SU-DHL-6 (cell line): ENCODE data around the gene HEATR1.
A peak's percentile ranks its signal among the peaks of the same experiment; 100 is the strongest.

Experiments used
- H2AFZ ChIP-seq: fragments of 200-600 bp; sonication (generic); 2 replicates; pipeline ENCODE4 v1.6.1; 2014; ENCODE audit warnings: low read depth, mild to moderate bottlenecking, moderate library complexity, mixed read lengths, antibody characterized with exemption, low read length; ENCODE audit not compliant: severe bottlenecking
- H3F3A ChIP-seq: fragments of 200-600 bp; shearing (Covaris generic); 2 replicates; pipeline ENCODE4 v1.6.0; 2016; ENCODE audit warnings: antibody characterized with exemption, mild to moderate bottlenecking; ENCODE audit not compliant: insufficient read depth
- H3K27ac ChIP-seq: fragments of 200-600 bp; sonication (generic); 2 replicates; pipeline ENCODE4 v1.5.1; 2016; ENCODE audit warnings: low read depth, mild to moderate bottlenecking, low read length, moderate library complexity, mixed read lengths
- H3K27me3 ChIP-seq: fragments of 200-600 bp; sonication (generic), shearing (Covaris generic); 2 replicates; pipeline ENCODE4 v1.6.0; 2014; ENCODE audit warnings: mild to moderate bottlenecking, low read length
- H3K36me3 ChIP-seq: fragments of 200-600 bp; sonication (generic); 2 replicates; pipeline ENCODE4 v1.6.1; 2014; ENCODE audit warnings: mild to moderate bottlenecking, low read length, mixed read lengths
- H3K4me2 ChIP-seq: fragments of 300-600, 200-600 bp; shearing (Covaris generic), sonication (generic); 2 replicates; pipeline ENCODE4 v1.6.0; 2014; ENCODE audit warnings: low read length, low read depth, mild to moderate bottlenecking; ENCODE audit not compliant: poor library complexity, severe bottlenecking
- H3K4me3 ChIP-seq: fragments of 200-600 bp; sonication (generic); 2 replicates; pipeline ENCODE4 v1.5.1; 2014; ENCODE audit warnings: antibody characterized with exemption, low read length, mild to moderate bottlenecking, mixed read lengths; ENCODE audit not compliant: insufficient read depth, poor library complexity, severe bottlenecking
- H3K79me2 ChIP-seq: fragments of 200-600 bp; sonication (generic); 2 replicates; pipeline ENCODE4 v1.6.1; 2014; ENCODE audit warnings: mild to moderate bottlenecking, low read length, moderate library complexity; ENCODE audit not compliant: insufficient read depth
- H3K9ac ChIP-seq: fragments of 200-600 bp; sonication (generic); 2 replicates; pipeline ENCODE4 v1.7.0; 2014; ENCODE audit warnings: mild to moderate bottlenecking, low read length
- H3K9me2 ChIP-seq: fragments of 200-600 bp; sonication (generic); replicated peaks from 2 replicates; pipeline ENCODE4 v1.6.1; 2014; ENCODE audit warnings: low read length; ENCODE audit not compliant: insufficient read depth
- H3K9me3 ChIP-seq: fragments of 200-600 bp; sonication (generic); 2 replicates; pipeline ENCODE4 v1.6.1; 2014; ENCODE audit warnings: low read length, mixed read lengths; ENCODE audit not compliant: insufficient read depth
- H4K20me1 ChIP-seq: fragments of 200-600 bp; sonication (generic); 2 replicates; pipeline ENCODE4 v1.6.1; 2014; ENCODE audit warnings: low read depth, mild to moderate bottlenecking, antibody characterized with exemption, low read length, moderate library complexity, mixed read lengths
- CTCF ChIP-seq: fragments of 200-600 bp; sonication (generic); IDR thresholded peaks from one replicate; pipeline ENCODE4 v1.5.1; 2017; ENCODE audit warnings: antibody characterized with exemption, mild to moderate bottlenecking, low read length, moderate library complexity; ENCODE audit not compliant: insufficient read depth, poor library complexity, severe bottlenecking
- EZH2phosphoT487 ChIP-seq: fragments of 200-600 bp; sonication (generic), shearing (Covaris generic); conservative IDR thresholded peaks from 2 replicates; pipeline ENCODE4 v1.6.1; 2018; ENCODE audit warnings: mild to moderate bottlenecking, antibody characterized with exemption, low read length, moderate library complexity, mixed read lengths

Gene HEATR1

DNA sequence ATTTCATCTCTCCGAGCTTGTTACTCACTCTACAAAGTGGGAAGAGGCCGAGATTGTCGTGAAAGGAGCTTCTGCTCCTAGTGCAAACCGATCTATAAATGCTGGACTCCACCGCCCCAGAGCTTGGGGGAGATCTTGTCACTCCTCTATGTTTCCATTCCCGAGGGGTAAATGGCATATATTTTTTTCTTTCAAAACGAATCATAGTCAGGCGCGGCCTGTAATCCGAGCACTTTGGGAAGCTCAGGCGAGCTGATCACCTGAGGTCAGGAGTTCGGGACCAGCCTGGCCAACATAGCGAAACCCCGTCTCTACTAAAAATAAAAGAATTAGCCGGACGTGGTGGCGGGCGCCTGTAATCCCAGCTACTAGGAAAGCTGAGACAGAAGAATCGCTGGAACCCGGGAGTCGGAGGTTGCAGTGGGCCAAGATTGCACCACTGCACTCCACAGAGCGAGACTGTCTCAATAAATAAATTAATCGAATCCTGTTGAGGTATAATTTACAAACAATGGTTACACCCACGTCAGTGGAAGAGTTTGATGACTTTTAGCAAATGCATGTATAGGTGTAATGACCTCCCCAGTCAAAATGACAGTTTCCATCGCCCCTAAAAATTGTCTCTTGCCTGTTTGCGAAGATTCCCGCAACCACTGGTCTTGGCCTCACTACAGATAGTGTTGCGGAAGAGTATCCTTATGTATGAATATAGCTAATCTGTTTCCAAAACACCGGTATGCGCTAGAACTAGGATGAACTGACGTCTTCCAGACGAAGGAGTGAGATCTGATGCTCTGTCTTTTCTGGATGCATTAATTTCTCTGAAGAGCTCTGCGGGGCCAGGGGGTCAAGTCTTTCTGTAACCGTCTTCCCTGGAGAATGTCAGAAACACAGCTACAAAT lies 840 bp upstream of the HEATR1 start:
- Histone ChIP-seq H3K27ac (0 out of 2 replicates have a peak overlapping the region, but pooled peaks have one; percentile 26), H3K9ac (peak overlapping the region; percentile 71), H3K79me2 (peaks cover 26% of the 10 kb centered on the region), H3K27me3 (no peaks in the 10 kb centered on the region), H3K9me2 (no peaks in the 10 kb centered on the region), H3F3A (peaks cover 11% of the 10 kb centered on the region), H3K4me2 (peak overlapping the region; percentile 84), H3K4me3 (peak overlapping the region; percentile 86), H2AFZ (peak overlapping the region; percentile 99), H3K9me3 (no peaks in the 10 kb centered on the region), H3K36me3 (peaks cover 3% of the 10 kb centered on the region; the same call in 1 of the 2 replicates), H4K20me1 (no peaks in the 10 kb centered on the region)
- no peak for TF ChIP-seq EZH2phosphoT487
- TF ChIP-seq CTCF: no peak

DNA sequence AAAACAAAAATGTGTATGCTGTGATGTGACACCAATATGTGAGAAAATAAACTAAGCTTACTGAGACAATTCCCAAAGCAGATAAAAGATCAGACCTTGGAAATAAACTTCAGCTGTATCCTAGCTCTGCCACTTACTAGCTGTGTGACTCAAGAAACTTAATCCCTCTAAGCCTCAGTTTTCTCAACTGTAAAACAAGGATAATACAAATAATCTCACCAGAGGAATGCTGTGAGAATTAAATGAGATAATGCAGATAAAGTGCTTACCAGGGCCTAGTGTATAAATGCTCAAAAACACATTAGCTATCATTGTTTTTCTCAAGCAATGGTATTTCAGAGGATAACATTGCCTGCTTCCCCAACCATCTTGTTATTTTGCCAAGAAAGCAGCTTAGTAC lies 2.1 kb downstream of the HEATR1 start:
- H4K20me1 ChIP-seq: no peaks in the 10 kb centered on the region
- peaks cover 29% of the 10 kb centered on the region for H3K79me2 ChIP-seq
- TF ChIP-seq EZH2phosphoT487 (no peak), CTCF (no peak)
- H3K9me3 ChIP-seq: no peaks in the 10 kb centered on the region
- no peaks in the 10 kb centered on the region for H3K9me2 ChIP-seq
- peaks cover 19% of the 10 kb centered on the region for H3K36me3 ChIP-seq
- H3K4me3 ChIP-seq: no peak overlapping the region
- no peak overlapping the region for H3K27ac ChIP-seq
- H3K9ac ChIP-seq: no peak overlapping the region
- H3K4me2 ChIP-seq: no peak overlapping the region
- no peaks in the 10 kb centered on the region for H3K27me3 ChIP-seq
- H3F3A ChIP-seq: peaks cover 11% of the 10 kb centered on the region
- H2AFZ ChIP-seq: no peak overlapping the region

DNA sequence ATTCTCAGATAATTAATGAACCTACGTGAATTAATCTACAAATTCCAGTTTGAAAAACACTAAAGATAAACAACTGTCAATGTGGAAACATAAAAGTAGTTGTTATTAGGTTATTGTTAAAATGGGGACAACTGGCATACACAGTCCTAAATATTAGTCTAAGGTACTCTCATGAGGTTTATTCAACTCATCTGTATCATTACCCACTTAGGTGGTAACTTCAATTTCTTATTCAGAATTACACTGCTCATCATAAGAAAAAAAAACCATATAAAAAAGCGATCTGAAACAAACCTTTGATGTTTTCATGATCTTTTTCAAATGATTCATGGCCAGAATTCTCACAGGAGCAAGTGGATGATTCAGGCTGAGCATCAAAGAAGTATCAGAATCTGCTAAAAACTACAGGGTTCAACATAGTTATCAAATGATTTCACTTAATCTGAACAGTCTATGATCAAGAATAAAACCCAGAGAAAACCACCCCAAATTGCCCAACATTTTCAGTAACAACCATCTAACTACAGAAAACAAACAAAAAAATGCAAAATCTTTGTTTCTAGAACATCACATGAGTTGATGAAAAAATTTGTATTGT lies 13.7 kb downstream of the HEATR1 start:
- peaks cover 88% of the 10 kb centered on the region; the same call in 1 of the 2 replicates for H3K36me3 ChIP-seq
- H3F3A ChIP-seq: peaks cover 8% of the 10 kb centered on the region; the same call in 1 of the 2 replicates
- H4K20me1 ChIP-seq: no peaks in the 10 kb centered on the region
- TF ChIP-seq EZH2phosphoT487 (no peak), CTCF (no peak)
- no peaks in the 10 kb centered on the region for H3K9me2 ChIP-seq
- H3K4me3 ChIP-seq: no peak overlapping the region
- H3K9ac ChIP-seq: no peak overlapping the region
- no peak overlapping the region for H2AFZ ChIP-seq
- no peaks in the 10 kb centered on the region for H3K79me2 ChIP-seq
- no peak overlapping the region for H3K4me2 ChIP-seq
- no peak overlapping the region for H3K27ac ChIP-seq
- H3K27me3 ChIP-seq: no peaks in the 10 kb centered on the region
- no peaks in the 10 kb centered on the region for H3K9me3 ChIP-seq
